HG03097 (cell line): ENCODE measurements around the gene TMC1.

Experiments used
- ATAC-seq: cut with Tn5 transposase; IDR thresholded peaks from one replicate; pipeline ENCODE4 v1.9.1; 2021; ENCODE audit not compliant: unreplicated experiment, low FRiP score

Gene TMC1

DNA sequence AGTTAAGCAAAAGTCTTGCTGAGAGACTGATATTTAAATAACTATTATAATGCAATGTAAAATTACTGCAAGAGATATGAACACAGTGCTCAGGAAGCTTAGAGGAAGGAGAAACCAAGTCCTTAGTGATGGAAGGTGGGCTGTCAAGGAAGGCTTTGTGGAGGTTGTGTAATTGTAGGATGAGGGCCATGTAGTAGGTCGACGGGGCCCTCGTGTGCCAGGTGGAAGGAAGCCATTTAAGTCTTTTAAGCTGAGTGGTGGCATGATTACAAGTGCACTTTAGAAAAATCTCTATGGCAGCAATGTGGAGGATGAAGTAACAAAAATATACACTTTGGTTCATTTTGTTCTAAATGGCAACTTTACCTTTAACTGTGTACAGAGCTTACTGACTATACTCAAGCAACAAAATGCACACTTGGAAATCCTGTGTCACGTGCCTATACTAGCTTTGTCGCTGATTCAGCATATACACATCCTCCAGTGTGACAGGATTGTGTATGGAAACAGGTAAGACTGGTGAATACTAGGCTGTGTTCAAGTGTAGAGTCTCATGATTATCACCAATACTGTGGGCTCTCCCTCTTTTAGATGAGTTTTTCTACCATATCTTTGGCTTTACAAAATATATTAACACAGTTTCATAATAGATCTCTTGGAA is 78.6 kb downstream of the TMC1 start:
- no peak for ATAC-seq

DNA sequence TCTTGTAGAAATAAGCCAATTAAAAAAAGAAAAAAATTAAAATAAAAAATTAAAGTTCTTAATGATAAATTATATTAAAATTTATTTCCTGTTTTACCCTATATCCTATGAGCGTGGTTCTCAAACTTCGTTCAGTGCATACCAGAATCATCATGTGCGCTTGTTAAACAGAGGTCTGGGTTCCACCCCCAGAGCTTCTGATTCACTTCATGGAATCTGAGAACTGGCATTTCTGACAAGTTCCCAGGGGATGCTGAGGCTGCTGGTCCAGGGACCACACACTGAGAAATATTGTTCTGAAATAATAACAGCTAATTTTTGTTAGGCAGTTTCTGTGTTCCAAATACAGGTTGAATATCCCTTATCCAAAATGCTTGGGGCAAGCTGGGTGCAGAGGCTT is 79.3 kb downstream of the TMC1 start:
- no peak for ATAC-seq

DNA sequence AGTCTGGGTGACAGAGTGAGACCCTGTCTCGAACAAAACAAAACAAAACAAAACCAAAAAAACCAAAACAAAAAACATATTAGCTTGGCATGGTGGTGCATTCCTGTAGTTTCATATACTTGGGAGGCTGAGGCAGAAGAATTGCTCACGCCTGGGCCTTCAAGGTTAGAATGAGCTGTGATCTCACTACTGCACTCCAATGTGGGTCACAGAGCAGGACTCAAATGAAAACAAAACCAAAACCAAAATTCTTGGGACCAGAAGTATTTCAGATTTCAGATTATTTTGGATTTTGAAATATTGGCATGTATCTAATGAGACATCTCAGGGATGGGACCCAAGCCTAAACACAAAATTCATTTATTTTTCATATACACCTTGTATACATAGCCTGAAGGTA is 80.2 kb downstream of the TMC1 start:
- ATAC-seq, result no peak

DNA sequence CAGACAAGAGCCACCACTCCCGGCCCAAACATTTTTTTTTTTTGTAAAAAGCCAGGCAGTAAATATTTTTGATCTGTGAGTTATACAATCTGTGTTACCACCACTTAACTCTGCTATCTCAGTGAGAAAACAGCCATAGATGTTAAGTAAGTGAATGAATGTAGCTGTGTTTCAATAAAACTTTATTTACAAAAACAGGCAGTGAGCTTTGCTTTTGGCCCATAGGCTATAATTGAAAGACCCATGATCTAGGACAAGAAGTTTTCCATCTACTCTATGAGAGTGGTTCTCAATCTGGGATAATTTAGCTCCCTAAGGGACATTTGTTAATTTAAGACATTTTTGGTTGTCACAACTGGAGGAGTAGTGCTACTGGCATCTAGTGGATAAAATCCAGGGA is 91.0 kb downstream of the TMC1 start:
- no peak for ATAC-seq

DNA sequence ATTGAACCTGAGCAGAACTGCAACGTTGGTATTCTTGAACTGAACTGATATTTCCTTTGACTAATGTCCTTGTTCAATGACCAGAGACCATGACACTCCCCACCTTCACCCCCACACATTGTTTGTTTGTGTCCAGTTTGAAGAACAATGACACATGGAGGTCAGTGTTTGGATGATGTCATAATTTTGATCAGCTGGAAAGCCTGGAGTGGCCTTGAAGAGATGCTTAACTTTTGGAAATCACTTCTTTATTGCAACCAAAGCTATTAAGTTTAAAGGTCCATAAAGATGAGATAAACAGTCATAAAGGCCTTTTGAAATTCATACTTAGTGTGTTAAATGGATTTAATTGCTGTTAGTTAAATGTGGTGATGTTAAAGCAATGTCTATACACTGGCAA is 92.7 kb downstream of the TMC1 start:
- no peak for ATAC-seq

DNA sequence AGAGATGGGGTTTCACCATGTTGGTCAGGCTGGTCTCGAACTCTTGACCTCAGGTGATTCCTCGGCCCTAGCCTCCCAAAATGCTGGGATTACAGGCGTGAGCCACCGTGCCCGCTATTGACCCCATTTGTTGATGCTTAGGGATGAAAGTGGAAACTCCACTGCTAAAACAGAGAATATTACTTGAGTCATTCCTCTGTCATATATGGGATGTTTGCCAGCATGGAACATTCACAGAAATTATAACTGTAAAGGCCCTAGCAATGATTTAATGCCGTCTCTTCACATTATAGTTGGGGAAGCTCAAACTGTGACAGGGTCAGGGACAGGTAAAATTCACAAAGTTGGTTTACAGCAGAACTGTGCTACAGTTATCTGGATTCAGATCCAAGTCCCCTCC is 94.5 kb downstream of the TMC1 start:
- no peak for ATAC-seq

DNA sequence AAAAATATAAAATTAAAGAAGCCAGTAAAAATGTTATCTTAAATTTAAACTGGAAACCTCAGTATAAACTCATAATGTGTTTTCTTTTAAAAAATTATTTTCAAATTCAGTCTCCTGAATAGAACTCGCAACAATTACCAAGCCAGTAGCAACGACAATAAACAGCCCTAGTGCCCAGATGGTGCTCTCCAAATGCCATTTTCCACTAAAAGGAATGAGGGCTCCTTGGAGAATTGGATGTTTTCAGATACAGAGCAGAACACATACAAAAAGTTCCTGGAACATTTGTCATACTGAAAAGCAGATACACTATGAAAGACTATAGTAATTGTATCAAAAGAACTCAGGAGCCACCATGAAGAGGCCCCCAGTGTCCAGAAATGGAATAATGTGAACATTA is 97.4 kb downstream of the TMC1 start:
- ATAC-seq, result no peak

DNA sequence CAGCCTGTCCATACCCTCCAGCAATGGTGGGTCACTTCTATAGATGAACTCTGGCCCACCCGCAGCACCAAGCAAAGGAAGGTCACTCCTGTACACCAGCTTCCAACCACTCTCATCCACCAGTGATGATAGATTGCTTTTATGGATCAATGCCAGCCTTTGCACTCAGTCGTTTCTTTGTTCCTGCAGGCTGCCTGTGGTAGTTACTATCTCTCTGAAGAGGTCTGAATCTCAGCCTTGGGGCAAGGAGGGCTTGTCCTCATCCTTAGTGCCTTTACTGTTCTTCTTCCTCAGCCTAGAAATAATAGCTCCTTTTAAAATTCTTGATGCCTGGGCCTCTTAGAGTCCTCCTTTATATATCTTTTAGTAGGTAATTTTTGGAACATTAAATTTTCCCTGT is 100.8 kb downstream of the TMC1 start:
- ATAC-seq, result no peak

DNA sequence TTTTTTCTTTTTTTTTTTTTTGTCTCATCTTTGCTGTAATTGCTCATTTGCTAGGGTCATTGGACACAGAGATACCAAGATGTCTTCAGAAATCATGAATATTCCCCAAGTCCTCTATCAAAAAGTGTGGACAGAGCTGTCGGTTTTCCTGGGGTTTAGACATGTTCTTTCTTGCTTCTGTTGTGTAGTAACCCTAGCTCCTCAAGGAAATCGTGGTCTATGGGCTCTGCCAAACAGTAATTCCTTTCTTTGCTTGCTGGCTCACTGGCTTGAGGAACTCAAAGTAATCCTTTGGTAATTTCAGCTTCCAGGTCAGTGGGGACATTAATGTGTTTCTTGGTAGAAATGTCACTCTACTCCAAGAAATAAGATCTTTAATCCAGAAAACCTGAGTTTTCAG is 101.7 kb downstream of the TMC1 start:
- no peak for ATAC-seq

DNA sequence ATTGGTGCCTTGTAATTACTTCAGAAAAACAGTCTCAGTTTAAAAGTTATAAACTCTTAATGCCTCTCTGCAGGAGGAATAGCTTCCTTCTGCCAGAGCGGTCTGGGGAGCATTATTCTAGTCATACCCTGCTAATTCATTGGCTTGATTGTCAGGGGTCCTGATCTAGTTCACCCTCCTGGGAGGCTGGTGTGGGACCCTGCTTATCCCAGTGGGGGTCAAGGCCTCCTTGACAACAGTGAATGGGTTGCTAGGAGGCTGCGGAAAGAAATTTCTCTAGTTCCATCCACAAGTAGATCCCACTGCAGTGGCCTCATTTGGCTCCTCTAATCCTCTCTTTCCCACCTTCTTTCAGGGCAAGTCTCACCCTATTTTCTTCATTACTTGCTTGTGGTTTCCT is 105.7 kb downstream of the TMC1 start:
- no peak for ATAC-seq

DNA sequence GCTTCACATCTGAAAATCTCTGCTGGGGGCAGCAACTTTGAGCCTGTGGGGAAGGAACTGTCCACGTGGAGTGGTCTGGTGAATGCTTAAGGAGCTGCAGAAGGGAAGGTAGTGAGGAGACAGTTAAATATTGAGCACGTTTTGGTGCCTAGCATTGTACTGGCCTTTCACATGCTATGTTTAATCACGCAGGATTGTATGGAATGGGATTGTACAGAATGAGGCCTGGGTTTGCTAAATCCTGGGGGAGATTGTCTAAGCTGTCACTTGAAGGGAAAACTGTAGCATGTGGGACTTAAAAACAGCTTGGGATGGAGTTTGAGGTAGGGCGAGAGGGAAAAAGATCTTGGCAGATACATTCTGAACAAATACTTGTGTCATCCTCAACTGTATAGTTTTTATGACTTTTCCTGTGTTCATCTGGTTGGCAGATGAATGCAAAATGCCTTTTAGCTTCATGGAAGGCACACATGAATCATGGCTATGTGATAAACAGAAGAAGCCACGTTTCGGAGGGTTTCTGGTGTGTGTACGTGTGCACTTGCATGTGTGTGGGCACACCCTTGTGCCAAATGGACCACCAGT is 106.6 kb downstream of the TMC1 start:
- no peak for ATAC-seq

DNA sequence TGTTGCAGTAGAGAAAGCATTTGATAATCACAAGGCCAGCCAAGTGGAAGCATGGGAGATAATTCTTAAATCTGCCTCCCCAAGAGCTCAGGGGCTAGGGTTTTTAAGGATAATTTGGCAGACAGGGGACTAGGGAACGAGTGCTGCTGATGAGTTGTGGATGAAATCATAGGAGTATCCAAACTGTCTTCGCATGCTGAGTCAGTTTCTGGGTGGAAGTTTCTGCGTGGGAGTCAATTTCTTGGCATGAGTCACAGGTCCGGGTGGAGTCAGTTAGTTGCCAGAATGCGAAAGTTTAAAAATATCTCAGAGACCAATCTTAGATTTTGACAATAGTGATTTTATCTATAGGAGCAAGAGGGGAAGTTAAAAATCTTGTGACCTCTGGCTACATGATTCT is 112.6 kb downstream of the TMC1 start:
- no peak for ATAC-seq

DNA sequence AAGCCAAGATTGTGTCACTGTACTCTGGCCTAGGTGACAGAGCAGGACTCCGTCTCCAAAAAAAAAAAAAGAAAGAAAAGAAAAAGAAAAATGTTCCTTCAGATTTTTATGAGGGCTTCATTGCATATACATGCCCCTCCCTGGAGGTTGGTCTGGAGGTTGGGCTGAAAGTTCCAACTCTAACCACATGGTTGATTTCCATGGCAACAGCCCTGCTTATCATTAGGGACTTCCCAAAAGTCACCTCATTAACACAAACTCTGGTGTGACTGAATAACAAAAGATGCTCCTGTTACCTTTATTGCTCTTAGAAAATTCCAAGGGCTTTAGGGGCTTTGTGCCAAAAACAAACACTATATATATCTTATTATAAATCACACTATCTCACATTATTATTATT is 113.8 kb downstream of the TMC1 start:
- ATAC-seq, result peak; percentile 77

DNA sequence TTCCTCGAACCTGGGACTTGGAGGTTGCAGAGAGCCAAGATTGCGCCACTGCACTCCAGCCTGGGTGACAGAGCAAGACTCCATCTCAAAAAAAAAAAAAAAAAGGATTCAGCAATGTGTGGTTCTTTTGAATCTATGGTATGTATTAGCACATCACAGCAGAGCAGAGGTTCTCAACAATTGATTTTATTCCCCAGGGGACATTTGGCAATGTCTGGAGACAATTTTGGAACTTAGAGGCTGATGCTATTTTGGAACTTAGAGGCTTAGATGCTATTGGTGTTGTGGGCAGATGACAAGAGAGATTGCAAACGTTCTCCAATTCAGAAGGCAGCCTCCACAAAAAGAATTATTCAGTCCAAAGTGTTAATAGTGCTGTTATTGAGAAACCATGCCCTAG is 115.2 kb downstream of the TMC1 start:
- no peak for ATAC-seq

DNA sequence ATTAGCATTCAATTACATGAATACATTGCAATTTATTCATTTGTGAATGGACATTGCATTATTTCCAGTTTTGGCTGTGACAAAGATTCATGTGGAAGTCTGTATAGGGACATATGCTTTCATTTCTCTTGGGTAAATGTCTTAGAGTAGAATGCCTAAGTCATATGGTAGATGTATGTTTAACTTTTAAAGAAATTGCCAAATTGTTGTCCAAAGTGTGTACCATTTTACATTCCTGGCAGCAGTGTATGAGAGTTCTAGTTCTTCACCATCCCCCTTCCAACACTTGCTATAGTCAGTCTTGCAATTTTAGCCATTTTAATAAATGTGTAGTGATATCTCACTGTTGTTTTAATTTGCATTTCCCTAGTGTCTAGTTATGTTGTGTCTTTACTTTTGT is 122.2 kb downstream of the TMC1 start:
- no peak for ATAC-seq

DNA sequence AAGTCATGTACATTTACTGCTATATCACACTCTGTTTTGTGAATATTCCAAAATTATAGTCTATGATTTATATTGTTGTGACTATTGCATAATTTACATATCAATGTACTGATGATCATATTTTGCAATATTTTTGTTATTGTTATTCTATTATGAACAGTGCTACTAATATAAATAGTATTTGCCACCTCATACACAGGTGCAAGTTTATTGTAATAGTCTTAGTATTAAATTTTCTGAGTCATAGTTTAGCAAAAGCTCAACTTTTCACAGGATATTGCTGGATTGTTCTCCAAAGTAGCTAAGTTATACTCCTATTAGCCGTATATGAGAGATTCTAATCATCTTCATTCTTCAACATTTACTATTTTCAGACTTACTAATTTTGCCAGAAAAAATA is 124.7 kb downstream of the TMC1 start:
- ATAC-seq, result no peak

DNA sequence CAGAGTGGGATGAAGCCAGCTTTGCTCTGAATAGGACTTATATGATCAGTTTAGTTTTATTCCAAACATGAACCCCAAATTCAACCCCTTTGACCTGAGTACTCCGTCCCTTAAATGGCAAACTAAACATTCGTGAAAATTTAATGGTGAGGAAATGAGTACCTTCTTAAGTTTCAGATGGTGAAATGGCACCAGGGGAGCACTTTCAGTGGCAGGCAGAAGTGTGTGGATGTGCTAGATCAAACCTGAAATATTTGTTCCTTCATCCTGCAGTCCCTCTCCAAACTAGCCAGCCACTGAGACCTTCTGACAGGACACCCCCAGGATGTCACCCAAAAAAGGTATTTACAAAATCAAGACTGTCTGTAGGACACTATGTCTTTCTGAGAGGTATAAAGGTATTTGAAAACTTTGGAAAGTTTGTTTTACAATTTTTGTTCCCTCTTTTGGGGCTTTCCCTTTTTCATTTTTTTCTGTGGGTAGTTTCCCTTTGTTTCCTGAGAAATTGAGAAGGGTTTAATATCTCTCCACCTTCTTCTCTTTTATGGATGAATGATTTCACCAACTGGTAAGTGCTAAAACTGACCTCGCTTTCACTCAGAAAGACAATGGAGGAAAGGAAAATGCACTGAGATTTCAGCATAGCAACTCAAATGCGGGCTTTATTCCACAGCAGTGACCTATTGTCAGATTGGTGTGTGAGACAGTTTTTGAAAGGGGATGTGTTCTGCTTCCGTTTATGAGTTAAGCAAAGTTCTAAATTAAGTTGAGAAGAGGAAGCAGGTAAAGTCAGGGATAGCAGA is 127.1 kb downstream of the TMC1 start:
- no peak for ATAC-seq

DNA sequence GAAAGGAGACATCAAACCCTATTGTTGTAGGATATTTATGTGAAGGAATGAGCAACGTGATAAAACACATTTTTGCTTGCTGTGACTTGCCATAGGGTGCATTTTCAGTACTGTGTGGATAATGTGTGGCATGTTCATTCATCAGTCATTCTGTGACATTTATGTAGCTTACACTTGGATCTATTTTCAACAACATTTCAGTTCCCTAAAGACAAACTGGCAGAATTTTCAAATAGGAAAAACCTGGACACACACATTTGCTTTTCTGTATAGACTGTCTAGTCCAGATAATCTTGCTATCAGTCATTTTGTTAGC is 127.7 kb downstream of the TMC1 start:
- no peak for ATAC-seq

DNA sequence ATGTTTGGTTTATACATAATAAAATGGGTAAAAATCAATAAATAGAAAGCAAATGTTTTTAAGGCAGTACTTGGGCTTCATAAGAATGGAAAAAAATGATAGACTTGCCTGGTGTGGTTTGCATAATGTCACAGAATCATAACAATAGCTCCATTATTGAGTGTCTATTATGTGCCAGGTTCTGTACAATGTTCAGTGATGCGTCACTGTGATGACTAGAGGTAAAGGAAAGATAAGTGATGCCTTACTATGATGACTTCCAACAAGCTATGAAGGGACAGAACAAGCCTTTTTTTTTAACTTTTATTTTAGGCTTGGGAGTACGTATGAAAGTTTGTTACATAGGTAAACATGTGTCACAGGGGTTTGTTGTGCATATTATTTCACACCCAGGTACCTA is 128.8 kb downstream of the TMC1 start:
- no peak for ATAC-seq

DNA sequence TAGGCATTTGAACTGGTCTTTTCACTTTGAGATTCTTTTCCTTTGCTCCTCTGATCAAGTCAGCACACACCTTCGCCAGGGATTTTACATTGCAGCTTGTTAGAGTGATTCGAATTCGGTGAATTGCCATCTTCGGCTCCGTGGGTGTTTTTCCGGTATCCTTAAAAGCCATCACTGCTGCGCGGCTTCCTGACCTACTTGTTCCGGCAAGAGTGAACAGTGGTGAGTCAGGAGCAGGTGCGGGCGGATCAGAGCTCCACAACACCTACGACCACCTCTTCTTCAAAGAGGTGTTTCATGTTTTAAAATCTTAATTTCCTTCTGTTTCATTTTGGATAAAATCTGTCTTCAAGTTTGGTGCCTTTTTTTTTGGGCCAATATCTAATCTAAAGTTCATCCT is 134.6 kb downstream of the TMC1 start:
- no peak for ATAC-seq

DNA sequence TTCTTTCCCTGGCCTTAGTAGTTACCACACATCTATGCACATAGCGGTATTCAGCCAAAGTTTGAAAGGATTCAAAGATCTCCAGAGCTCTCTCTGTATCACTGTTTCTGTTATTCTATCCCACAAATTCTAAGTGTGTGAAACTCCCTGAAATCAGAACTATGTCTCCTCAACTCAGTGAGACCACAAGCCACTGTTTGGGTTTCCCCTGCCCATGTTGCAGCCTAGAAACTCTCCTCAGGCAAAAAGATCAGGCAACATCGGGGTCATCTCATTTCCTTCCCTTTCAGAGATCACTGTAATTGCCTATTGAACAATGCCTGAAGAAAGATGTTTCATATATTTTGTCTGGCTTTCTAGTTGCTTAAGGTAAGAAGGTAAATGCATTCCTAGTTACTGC is 135.6 kb downstream of the TMC1 start:
- ATAC-seq, result no peak

DNA sequence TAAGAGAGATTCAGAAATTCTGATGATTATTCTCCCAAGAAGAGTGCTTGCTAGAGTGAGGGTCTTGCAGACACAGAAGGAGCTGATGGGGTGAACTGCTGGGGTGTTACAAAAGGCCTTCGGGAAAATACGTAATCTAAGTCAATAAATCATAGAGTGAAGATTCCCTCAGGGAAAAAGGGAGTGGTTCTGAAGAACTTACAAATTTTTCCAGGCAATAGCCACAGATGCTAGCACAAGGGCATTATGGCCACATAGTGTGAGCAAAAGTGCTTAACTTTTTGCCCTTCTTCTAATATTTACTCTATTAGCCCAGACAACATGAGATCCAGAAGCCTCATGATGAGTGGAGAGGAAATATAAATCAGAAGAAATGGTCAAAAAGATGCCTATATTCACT is 137.3 kb downstream of the TMC1 start:
- ATAC-seq, result no peak
